Measurements from ENCODE around the gene SLC6A9. TPM values are rescaled to one million over a fixed set of nuclear protein-coding genes. Genes with fewer than 3 reads are reported as not detected.

SLC6A9 gene
- total RNA-seq, 1 donor from 2014 or later: 29.4 TPM

DNA sequence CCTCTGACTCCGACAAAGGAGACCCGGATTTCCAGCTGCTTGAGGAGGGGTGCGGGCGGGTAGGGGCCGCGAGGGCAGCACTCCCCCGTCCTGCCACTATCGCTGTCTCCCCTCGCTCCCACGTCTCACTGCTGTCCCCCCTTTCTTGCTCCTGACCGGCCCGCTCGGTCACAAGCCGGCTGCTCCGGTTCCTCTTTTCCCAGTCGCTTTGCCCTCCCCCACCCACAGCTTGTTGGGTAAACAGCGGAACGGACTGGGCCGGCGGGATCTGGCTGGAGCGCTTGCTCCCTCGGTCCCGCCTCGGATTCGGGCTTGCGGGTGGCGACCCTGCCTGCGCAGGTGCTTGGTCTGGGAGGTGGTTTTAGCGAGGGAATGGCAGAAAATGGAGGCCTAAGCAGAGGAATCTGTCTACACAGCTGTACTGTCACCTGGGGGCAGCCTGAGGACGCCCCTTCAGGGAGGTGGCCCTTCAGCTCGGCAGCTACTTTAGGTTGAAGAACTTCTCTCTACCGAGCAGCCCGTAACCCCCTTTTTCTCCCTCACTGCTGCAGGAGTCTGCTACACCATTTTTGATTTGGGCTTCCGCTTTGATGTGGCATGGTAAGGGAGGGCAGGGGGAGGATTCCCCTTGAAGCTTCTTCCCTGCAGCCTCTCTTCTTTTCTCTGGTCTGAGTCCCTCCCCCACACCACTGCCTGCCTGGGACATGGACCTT lies 55.9 kb downstream of the SLC6A9 start:
- Mint-ChIP-seq H3K9me3 (ENCODE audit: low read depth) (no peaks in the 10 kb centered on the region), H3K4me3 (ENCODE audit: low read depth) (peak overlapping the region; percentile 90), H3K4me1 (ENCODE audit: low read depth) (peaks cover 36% of the 10 kb centered on the region), H3K36me3 (ENCODE audit: insufficient read depth) (peaks cover 8% of the 10 kb centered on the region), H3K27ac (peak overlapping the region; percentile 94), H3K27me3 (no peaks in the 10 kb centered on the region)
- TF ChIP-seq, protein P1, sequence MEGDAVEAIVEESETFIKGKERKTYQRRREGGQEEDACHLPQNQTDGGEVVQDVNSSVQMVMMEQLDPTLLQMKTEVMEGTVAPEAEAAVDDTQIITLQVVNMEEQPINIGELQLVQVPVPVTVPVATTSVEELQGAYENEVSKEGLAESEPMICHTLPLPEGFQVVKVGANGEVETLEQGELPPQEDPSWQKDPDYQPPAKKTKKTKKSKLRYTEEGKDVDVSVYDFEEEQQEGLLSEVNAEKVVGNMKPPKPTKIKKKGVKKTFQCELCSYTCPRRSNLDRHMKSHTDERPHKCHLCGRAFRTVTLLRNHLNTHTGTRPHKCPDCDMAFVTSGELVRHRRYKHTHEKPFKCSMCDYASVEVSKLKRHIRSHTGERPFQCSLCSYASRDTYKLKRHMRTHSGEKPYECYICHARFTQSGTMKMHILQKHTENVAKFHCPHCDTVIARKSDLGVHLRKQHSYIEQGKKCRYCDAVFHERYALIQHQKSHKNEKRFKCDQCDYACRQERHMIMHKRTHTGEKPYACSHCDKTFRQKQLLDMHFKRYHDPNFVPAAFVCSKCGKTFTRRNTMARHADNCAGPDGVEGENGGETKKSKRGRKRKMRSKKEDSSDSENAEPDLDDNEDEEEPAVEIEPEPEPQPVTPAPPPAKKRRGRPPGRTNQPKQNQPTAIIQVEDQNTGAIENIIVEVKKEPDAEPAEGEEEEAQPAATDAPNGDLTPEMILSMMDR (IDR thresholded peaks at IDR 0.05; ENCODE audit: unreplicated experiment): no peak
- DNase-seq (ENCODE audit: low spot score, unreplicated experiment): no peak

DNA sequence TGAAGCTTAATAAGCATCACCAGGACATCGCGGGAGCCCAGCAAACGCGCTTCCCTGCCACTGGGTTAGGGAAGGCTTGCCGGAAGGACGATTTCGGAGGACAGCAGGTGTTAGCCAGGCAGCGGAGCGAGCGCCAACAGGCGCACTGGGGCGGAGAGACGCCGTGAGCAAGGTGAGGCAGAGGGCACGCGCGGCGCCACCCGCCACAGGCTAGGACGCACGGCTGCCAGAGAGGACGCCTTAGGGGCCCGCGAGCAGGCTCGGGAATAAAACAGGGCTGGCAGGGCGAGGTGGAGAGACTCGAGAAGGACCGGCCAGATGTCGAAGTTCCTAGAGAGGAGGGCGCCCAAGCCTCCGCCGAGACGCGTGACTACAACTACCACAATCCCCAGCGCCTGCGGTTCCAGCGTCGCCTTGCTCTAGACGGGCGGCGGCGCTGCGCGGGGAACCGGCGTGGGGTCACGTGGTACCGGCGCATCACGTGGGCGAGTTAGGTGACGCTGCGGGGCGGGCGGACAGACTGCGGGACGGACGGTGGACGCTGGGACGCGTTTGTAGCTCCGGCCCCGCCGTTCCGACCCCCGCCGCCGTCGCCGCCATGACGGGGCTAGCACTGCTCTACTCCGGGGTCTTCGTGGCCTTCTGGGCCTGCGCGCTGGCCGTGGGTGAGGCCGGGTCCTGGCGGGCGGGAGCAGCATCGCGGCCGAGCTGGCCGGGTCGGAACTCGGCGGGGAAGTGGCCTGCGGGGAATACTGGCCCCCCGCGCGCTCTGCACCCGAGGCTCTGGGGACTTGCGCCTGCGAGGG lies 56.6 kb downstream of the SLC6A9 start, which contains the start of gene ATP6V0B:
ATP6V0B (plus strand) TSS at position 518 of the 806 bp plus-strand sequence; CDS start at position 599, 81 bp downstream.
- Mint-ChIP-seq H3K36me3 (ENCODE audit: insufficient read depth) (peaks cover 8% of the 10 kb centered on the region), H3K9me3 (ENCODE audit: low read depth) (no peaks in the 10 kb centered on the region), H3K27me3 (no peaks in the 10 kb centered on the region)

DNA sequence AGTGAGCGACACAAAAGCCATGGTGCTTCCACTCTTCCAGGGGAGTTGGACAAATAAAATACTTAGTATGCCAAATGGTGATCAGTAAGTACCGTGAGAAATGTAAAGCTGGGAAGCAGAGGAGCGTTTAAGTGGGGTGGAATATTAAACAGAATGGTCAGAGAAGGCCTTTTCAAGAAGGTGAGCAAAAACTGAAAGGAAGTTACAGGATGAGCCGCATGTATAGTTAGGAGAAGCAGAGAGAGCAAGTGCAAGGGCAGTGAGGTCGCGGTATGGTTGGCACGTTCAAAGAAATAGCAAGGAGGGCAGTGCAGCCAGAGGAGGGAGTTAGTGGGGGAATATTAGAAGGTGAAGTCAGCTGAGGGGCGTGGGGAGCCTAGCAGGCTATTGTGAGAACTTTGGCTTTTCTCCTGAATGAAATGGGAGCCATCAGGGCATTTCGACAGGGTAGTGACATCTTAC lies 57.2 kb downstream of the SLC6A9 start:
- Mint-ChIP-seq H3K9me3 (ENCODE audit: low read depth) (no peaks in the 10 kb centered on the region), H3K27me3 (no peaks in the 10 kb centered on the region), H3K4me3 (ENCODE audit: low read depth) (peak overlapping the region; percentile 90), H3K4me1 (ENCODE audit: low read depth) (peaks cover 39% of the 10 kb centered on the region), H3K27ac (peak overlapping the region; percentile 93), H3K36me3 (ENCODE audit: insufficient read depth) (peaks cover 8% of the 10 kb centered on the region)
- TF ChIP-seq, protein P1 (IDR thresholded peaks at IDR 0.05; ENCODE audit: unreplicated experiment): no peak
- DNase-seq (ENCODE audit: low spot score, unreplicated experiment): no peak

More for the DNA sequence above, 56.6 kb downstream of the SLC6A9 start, which contains the start of gene ATP6V0B:
- peak; percentile 84 for DNase-seq (ENCODE audit: low spot score, unreplicated experiment)
- TF ChIP-seq, protein P1 (IDR thresholded peaks at IDR 0.05; ENCODE audit: unreplicated experiment): no peak
- peak within 1 kb of the TSS; percentile 90 for H3K4me3 Mint-ChIP-seq (ENCODE audit: low read depth)
- H3K27ac Mint-ChIP-seq: peak within 1 kb of the TSS; percentile 94
- peaks cover 37% of the 10 kb centered on the region for H3K4me1 Mint-ChIP-seq (ENCODE audit: low read depth)

DNA sequence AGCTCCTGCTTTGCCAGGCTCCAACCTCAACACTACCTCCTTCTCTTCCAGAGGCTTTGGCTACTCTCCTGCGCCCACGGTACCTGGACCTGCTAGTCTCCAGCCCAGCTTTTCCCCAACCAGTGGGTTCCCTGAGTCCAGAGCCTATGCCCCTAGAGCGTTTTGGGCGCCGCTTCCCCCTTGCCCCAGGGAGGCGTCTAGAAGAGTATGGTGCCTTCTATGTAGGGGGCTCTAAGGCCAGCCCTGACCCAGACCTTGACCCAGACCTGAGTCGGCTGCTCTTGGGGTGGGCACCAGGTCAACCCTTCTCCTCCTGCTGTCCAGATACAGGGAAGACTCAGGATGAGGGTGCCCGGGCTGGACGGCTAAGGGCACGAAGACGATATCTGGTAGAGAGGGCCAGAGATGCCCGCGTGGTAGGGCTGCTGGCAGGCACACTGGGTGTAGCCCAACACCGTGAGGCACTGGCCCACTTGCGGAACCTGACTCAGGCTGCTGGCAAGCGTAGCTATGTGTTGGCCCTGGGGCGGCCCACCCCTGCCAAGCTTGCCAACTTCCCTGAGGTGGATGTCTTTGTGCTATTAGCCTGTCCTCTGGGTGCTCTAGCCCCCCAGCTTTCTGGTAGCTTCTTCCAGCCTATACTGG lies 59.8 kb downstream of the SLC6A9 start:
- H3K9me3 Mint-ChIP-seq (ENCODE audit: low read depth): no peaks in the 10 kb centered on the region
- TF ChIP-seq, protein P1 (IDR thresholded peaks at IDR 0.05; ENCODE audit: unreplicated experiment): no peak
- H3K4me1 Mint-ChIP-seq (ENCODE audit: low read depth): peaks cover 24% of the 10 kb centered on the region
- H3K4me3 Mint-ChIP-seq (ENCODE audit: low read depth): peak overlapping the region; percentile 95
- no peak overlapping the region for H3K27ac Mint-ChIP-seq
- peaks cover 4% of the 10 kb centered on the region for H3K36me3 Mint-ChIP-seq (ENCODE audit: insufficient read depth)
- no peaks in the 10 kb centered on the region for H3K27me3 Mint-ChIP-seq
- no peak for DNase-seq (ENCODE audit: low spot score, unreplicated experiment)

DNA sequence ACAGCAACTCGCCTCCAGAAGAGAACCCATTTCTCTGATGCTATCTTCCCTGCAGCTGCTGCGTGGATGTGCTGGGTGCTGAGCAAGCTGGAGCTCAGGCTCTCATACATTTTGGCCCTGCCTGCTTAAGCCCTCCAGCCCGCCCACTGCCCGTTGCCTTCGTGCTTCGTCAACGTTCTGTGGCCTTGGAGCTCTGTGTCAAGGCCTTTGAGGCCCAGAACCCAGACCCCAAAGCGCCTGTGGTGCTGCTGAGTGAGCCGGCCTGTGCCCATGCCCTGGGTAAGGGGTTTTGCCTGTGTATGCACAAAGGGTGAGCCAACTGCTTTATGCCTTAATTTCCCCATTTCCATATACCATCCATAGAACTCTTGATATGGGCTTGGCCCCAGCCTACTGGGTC lies 60.4 kb downstream of the SLC6A9 start:
- no peak overlapping the region for H3K27ac Mint-ChIP-seq
- H3K9me3 Mint-ChIP-seq (ENCODE audit: low read depth): no peaks in the 10 kb centered on the region
- H3K36me3 Mint-ChIP-seq (ENCODE audit: insufficient read depth): peaks cover 3% of the 10 kb centered on the region

More for the DNA sequence above, 60.4 kb downstream of the SLC6A9 start:
- Mint-ChIP-seq H3K4me1 (ENCODE audit: low read depth) (peaks cover 23% of the 10 kb centered on the region), H3K27me3 (no peaks in the 10 kb centered on the region), H3K4me3 (ENCODE audit: low read depth) (peak overlapping the region; percentile 95)
- DNase-seq (ENCODE audit: low spot score, unreplicated experiment): no peak
- TF ChIP-seq, protein P1 (IDR thresholded peaks at IDR 0.05; ENCODE audit: unreplicated experiment): no peak
